Duodenal mucosa (tissue), 2 donors: ENCODE measurements around the gene STAC3.

Source experiments
- H3K27ac ChIP-seq: one replicate; pipeline ENCODE4 v1.7.0; 2013; ENCODE audit warnings: low read depth, low read length
- H3K27me3 ChIP-seq, 2 donors: one replicate each; pipeline ENCODE4 v1.7.0; 2013; ENCODE audit warnings: low read length in 2 of 2, control low read depth in 1 of 2; ENCODE audit not compliant: insufficient read depth in 2 of 2, control insufficient read depth in 1 of 2
- H3K36me3 ChIP-seq, 2 donors: one replicate each; pipeline ENCODE4 v1.7.0; 2013; ENCODE audit warnings: low read length in 2 of 2, control low read depth in 1 of 2; ENCODE audit not compliant: insufficient read depth in 2 of 2, control insufficient read depth in 1 of 2
- H3K4me1 ChIP-seq, 2 donors: one replicate each; pipeline ENCODE4 v1.7.0; 2013; ENCODE audit warnings: low read length in 2 of 2, control low read depth in 1 of 2; ENCODE audit not compliant: insufficient read depth in 2 of 2, control insufficient read depth in 1 of 2
- H3K4me3 ChIP-seq, 2 donors: one replicate each; pipeline ENCODE4 v1.7.0; 2013; ENCODE audit warnings: low read length in 2 of 2, low read depth in 1 of 2
- H3K9ac ChIP-seq, 2 donors: one replicate each; pipeline ENCODE4 v1.7.0; 2013; ENCODE audit warnings: low read length in 2 of 2, low read depth in 1 of 2
- H3K9me3 ChIP-seq, 2 donors: one replicate each; pipeline ENCODE4 v1.7.0; 2013; ENCODE audit warnings: low read length in 2 of 2, control low read depth in 1 of 2; ENCODE audit not compliant: control insufficient read depth in 1 of 2

STAC3 gene

DNA sequence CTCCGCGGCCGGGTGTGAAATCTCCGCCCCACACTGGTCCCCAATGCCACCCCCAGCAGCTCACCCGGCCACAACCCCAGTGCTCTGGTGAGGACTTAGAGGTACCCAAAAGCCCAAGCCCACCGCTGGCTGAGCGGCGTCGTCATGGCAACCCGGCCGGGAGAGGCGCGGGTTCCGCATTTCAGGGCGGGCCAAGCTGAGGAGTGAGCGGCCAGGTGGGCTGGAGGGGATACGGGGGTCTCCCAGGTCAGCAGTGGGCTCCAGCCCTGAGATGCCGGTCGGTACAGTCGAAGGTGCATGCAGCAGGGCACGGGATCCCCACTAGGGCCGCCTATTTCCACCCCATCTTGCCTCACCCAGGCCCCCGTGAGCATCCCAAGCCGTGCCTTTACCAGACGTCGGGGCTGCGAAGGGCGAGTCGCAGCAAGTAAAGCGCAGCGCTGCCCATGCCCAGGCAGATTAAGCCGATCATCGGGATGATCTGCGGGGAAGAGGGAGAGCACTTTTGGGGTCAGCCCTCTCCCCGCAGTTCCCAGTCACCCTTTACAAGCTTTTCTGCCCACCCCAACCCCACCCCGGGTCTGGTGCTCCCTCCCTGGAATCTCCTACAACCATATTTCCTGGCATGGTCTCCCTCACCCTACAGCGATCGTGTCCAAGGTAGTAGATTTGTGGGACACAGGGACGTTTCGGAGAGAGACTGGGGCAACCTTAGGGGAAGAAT lies 14.6 kb downstream of the STAC3 start:
- Histone ChIP-seq H3K27me3 (peaks cover 51 to 59% of the 10 kb centered on the region in 2 donors), H3K4me1 (peaks cover 21 to 37% of the 10 kb centered on the region in 2 donors), H3K36me3 (peaks cover 20 to 32% of the 10 kb centered on the region in 2 donors), H3K9me3 (no peaks in the 10 kb centered on the region), H3K9ac (no peak overlapping the region), H3K4me3 (peak overlapping the region in 1 of 2 donors; percentile 25), H3K27ac (no peak overlapping the region)

DNA sequence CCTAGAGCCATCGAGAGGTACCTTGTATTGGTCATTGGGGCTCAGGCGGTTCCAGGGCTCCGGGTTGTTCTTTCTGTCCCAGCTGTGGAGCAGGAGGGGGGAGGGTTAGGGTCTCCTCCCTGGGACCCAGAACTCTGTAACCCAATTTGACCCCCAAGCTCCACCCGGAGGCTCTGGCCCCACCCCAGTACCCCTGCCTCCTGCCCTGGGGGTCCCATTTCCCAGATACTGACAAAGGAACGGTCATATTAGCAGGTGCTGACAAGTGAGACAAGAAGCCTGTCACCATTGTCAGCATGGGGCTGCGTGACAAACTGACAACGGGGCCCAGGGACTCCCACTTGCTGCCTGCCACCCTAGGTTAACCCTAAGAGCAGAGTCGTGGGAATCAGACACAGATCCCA lies 15.3 kb downstream of the STAC3 start:
- peaks cover 22 to 35% of the 10 kb centered on the region in 2 donors for H3K4me1 ChIP-seq
- H3K4me3 ChIP-seq, result no peak overlapping the region
- no peak overlapping the region for H3K9ac ChIP-seq
- peaks cover 20 to 32% of the 10 kb centered on the region in 2 donors for H3K36me3 ChIP-seq
- H3K27me3 ChIP-seq, result peaks cover 45 to 53% of the 10 kb centered on the region in 2 donors
- no peak overlapping the region for H3K27ac ChIP-seq
- H3K9me3 ChIP-seq, result no peaks in the 10 kb centered on the region

DNA sequence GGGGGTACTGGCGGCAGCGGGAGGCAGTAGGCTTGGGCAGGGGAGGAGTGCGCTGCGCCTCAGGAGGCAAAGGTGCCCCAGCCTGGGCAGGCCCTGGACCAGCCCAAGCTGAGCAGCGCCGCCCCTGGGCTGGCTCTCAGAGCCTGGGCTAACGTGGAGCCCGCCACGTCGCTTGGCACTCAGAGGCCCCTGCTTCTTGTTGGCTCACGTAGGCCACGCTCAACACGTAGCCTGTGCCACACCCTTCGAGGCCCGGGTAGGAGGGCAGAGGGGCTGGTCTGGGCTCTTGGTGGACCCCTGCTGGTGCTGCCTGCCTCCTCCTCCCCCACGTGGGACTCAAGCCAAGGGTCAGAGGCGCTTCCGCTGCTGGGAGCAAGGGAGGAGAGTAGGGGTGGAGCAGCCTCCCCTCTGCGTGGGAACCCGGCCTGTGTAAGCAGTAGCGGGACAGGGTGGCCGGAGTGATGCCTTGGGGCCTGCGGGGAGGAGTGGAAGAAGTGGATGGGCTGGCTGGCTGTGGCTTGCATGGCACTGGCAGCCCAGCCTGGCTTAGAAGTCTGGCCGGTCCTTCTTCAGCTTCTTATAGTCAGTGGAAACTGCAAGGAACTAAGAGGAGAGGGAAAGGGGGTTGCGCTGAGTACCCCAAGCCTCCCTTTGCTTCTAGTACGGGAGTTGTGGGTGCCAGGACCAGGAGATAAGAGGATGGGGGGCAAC lies 15.8 kb downstream of the STAC3 start:
- Histone ChIP-seq H3K9me3 (no peaks in the 10 kb centered on the region), H3K9ac (no peak overlapping the region), H3K4me1 (peaks cover 22 to 35% of the 10 kb centered on the region in 2 donors), H3K4me3 (no peak overlapping the region), H3K36me3 (peaks cover 20 to 32% of the 10 kb centered on the region in 2 donors), H3K27me3 (peaks cover 39 to 47% of the 10 kb centered on the region in 2 donors), H3K27ac (no peak overlapping the region)

DNA sequence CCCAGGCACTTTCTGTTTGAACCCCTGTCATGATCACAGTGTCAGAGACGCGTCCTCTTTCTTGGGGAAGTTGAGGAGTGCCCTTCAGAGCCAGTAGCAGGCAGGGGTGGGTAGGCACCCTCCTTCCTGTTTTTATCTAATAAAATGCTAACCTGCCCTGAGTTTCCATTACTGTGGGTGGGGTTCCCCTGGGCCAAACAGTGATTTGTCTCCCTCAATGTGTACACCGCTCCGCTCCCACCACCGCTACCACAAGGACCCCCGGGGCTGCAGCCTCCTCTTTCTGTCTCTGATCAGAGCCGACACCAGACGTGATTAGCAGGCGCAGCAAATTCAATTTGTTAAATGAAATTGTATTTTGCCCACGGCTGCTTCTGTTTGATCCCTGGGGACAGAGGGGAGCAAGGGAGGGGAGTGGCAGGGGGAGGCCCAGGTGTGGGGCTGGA lies 16.4 kb downstream of the STAC3 start:
- H3K4me1 ChIP-seq, result peaks cover 24 to 33% of the 10 kb centered on the region in 2 donors
- peaks cover 20 to 32% of the 10 kb centered on the region in 2 donors for H3K36me3 ChIP-seq
- H3K4me3 ChIP-seq, result no peak overlapping the region
- H3K27ac ChIP-seq, result no peak overlapping the region
- H3K27me3 ChIP-seq, result peaks cover 33 to 41% of the 10 kb centered on the region in 2 donors
- H3K9ac ChIP-seq, result no peak overlapping the region
- H3K9me3 ChIP-seq, result no peaks in the 10 kb centered on the region

DNA sequence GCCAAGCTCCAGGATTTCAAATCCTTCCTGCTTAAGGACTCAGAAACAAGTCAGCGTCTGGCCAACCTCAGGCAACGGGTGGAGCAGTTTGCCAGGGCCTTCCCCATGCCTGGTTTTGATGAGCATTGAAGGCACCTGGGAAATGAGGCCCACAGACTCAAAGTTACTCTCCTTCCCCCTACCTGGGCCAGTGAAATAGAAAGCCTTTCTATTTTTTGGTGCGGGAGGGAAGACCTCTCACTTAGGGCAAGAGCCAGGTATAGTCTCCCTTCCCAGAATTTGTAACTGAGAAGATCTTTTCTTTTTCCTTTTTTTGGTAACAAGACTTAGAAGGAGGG lies 16.8 kb downstream of the STAC3 start:
- peaks cover 20 to 32% of the 10 kb centered on the region in 2 donors for H3K36me3 ChIP-seq
- peaks cover 26 to 31% of the 10 kb centered on the region in 2 donors for H3K4me1 ChIP-seq
- no peaks in the 10 kb centered on the region for H3K9me3 ChIP-seq
- H3K4me3 ChIP-seq, result no peak overlapping the region
- peaks cover 29 to 37% of the 10 kb centered on the region in 2 donors for H3K27me3 ChIP-seq
- H3K9ac ChIP-seq, result no peak overlapping the region
- no peak overlapping the region for H3K27ac ChIP-seq

DNA sequence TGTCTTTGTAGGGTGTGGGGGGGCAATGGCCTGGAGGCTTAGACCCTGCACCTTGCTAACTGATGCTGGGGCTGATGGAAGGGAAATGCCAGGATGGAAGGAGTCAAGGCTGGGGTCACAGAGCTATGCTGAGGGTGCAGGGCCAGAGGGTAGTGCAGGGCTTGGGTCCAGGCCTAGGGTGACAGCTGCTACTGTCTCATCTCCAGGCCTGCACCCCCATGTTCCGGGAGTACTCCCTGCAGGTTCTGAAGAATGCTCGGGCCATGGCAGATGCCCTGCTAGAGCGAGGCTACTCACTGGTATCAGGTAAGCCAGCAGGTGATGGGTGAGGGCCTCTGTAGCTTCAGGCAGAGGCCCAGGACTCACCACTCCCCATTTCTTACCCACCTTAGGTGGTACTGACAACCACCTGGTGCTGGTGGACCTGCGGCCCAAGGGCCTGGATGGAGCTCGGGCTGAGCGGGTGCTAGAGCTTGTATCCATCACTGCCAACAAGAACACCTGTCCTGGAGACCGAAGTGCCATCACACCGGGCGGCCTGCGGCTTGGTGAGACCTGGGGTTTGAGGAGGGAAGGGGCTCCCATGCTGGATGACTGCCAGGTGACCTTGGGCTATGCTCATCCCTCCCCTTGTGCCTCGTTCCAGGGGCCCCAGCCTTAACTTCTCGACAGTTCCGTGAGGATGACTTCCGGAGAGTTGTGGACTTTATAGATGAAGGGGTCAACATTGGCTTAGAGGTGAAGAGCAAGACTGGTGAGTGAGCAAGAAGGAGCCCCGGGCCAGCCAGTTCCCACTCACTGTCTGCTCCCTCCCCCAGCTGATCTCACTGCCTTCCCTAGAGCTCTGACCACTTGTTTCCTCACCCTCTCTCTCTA lies 17.4 kb downstream of the STAC3 start:
- Histone ChIP-seq H3K9me3 (no peaks in the 10 kb centered on the region), H3K9ac (no peak overlapping the region), H3K27ac (no peak overlapping the region), H3K4me1 (peaks cover 27 to 31% of the 10 kb centered on the region in 2 donors), H3K4me3 (no peak overlapping the region), H3K36me3 (peaks cover 20 to 32% of the 10 kb centered on the region in 2 donors), H3K27me3 (peaks cover 25 to 34% of the 10 kb centered on the region in 2 donors)

DNA sequence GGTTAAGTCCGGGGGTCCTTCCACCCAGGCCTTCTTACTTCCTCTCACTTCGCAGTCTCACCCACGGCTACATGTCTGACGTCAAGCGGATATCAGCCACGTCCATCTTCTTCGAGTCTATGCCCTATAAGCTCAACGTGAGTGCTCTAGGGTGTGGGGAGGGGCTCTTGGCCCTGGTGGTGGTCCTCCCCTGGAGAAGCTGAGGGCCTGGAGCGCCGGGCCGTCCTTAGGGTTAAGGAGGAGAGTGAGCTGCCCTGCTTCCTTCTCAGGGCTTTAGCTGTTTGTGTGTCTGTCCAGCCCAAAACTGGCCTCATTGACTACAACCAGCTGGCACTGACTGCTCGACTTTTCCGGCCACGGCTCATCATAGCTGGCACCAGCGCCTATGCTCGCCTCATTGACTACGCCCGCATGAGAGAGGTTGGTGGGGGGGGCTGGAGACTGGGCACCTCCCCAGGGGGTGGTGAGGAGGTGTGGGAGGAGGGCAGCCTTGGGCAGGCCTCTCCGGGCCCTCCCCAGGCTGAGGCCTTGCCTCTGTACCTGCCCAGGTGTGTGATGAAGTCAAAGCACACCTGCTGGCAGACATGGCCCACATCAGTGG lies 18.7 kb downstream of the STAC3 start:
- Histone ChIP-seq H3K4me3 (no peak overlapping the region), H3K27ac (no peak overlapping the region), H3K9me3 (no peaks in the 10 kb centered on the region), H3K4me1 (peaks cover 21 to 22% of the 10 kb centered on the region in 2 donors), H3K36me3 (peaks cover 20 to 32% of the 10 kb centered on the region in 2 donors), H3K9ac (no peak overlapping the region), H3K27me3 (peaks cover 13 to 25% of the 10 kb centered on the region in 2 donors)

DNA sequence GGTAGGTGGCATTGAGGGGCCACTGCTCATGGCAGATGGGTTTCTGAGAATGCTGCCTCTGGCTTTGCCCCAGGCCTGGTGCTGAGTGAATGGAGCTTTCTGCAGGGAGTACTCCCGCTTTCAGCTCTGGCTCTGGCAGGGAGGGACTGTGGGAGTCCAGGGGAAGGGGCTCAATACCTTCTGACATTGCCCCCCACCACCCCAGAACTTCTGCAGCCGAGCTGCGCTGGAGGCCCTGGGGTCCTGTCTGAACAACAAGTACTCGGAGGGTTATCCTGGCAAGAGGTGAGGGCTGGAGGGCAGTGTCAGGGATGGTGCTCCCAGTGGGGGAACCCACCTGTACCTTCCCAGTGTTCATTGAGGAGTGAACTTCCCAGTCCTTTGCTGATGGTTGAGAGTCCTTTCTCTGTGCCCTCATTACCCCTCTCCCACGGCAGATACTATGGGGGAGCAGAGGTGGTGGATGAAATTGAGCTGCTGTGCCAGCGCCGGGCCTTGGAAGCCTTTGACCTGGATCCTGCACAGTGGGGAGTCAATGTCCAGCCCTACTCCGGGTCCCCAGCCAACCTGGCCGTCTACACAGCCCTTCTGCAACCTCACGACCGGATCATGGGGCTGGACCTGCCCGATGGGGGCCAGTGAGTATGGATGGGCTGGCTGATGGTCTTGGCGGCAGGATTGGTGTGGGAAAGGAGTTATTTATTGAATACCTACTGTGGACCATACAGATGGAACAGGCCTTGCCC lies 19.5 kb downstream of the STAC3 start:
- H3K9ac ChIP-seq, result peak overlapping the region in 1 of 2 donors; percentile 77
- no peaks in the 10 kb centered on the region for H3K9me3 ChIP-seq
- peaks cover 8 to 25% of the 10 kb centered on the region in 2 donors for H3K27me3 ChIP-seq
- H3K27ac ChIP-seq, result no peak overlapping the region
- H3K4me3 ChIP-seq, result no peak overlapping the region
- peaks cover 21 to 26% of the 10 kb centered on the region in 2 donors for H3K4me1 ChIP-seq
- H3K36me3 ChIP-seq, result peaks cover 20 to 32% of the 10 kb centered on the region in 2 donors
